NCI-H2227 (cell line): ENCODE measurements around the gene DNAH7.
A peak's percentile ranks its signal among the peaks of the same experiment; 100 is the strongest.

Experiments
- DNase-seq: peaks from one replicate; lab custom pipeline; 2025; ENCODE audit not compliant: unreplicated experiment; lab: John Stamatoyannopoulos, UW

DNAH7 gene

DNA sequence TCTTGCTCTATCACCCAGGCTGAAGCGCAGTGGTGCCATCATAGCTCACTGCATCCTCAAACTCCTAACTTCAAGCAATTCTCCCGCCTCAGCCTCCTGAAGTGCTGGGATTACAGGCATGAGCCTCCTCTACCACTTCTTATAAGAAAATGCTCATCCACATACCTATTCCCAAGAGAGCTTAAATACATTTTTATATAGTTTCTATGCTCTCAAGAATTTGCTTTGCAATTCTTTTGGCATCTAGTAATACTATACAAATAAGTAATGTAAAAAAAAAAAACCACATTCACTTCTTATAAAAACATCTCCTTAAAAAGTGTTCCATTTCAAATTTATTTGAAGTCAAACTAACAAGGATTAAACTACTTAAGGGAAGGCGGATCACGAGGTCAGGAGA, 197.3 kb downstream of the DNAH7 start:
- no peak for DNase-seq

DNA sequence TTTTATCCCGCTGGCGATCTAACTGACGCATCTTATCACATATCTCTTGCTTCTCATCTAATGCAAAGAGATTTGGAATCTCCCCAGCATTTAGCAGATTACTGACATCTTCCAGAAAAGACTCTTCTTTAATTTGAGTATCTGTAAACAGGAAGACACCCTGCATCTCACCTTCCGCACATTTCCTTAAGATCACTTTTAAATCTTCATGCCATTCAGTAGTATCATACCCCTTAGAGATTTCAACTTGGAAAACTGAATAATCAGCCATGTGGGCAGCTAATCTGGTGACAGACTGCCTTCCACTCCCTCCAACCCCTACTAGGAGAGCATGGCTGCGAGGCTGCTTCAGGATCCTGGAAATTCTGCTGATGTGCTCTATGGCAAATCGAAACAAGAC, 204.3 kb downstream of the DNAH7 start:
- no peak for DNase-seq

DNA sequence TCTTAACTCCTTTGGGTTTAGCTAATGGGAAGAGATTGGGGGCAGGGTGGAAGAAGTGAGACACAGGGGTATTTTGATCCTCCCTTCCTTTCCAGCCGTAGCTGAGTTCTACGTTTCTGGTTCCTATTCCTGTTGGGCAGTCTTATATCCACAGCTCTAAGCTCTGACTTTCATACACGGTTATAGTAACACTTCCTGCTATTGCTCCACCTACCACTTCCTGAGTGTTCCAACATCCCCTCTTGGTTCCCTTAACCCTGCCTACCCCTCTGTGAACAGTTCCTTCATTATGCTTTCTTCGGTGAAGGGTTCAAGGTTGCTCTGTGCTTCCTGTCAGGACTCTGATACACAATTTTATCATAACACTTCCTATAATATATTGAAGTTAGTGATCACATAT, 205.1 kb downstream of the DNAH7 start:
- no peak for DNase-seq

- no peak for DNase-seq
Observed at GRCh38 chr2:195863121-195863520, 205.5 kb downstream of the DNAH7 start.

DNA sequence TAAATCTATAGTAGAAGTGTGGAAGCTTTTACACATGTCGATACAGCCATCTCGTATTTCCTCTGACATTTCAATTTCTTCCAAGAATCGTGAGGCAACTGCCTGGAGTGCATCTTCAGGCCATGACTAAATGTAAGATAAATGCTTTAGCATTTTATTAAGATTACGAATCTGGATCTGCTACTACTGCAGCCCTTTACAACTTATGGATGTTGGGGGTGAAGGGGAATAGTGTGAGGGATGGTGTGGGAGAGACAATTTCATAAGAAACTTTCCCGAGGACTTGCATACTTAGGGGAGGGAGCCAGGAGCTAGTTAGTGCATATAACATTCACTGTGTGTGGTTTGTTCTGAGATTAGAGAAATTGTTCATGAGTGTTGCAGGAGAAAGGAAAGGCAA, 206.8 kb downstream of the DNAH7 start:
- DNase-seq: no peak

DNA sequence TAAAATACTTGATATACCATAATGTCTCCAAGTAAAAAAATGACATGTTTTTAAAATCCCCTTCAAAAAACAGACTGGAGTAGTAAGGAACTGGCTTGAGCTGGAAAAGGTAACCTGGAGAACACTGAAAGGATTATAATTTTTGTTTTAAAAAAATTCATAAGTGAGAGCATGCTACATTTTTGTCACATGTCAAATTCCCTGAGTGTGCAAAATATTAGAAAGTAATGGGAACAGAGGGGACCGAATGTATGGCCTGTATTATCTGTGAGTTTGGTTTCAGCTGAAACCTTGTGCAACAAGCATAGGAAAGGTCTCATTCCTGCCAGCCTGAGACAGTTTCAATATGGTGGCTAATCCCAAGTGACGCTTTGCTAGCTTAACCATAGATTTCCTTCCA, 209.1 kb downstream of the DNAH7 start:
- DNase-seq: no peak

DNA sequence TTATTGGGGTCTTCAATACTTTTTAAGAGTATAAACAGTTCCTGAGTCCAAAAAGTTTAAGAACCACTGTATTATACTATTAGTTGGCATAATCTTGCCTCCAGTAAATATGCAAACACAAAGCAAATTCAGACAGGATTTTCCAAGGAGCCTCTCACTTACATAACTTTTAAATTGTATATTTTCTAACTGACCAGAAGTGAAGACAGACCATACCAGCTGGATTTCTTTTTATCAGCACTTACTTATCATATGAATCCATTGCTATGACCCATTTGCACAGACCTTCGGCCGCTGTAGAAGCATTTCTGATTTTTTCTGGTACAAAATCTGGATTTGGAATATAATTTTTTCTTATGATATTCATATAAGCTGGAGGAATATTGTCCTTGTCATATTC, 211.5 kb downstream of the DNAH7 start:
- DNase-seq: no peak

DNA sequence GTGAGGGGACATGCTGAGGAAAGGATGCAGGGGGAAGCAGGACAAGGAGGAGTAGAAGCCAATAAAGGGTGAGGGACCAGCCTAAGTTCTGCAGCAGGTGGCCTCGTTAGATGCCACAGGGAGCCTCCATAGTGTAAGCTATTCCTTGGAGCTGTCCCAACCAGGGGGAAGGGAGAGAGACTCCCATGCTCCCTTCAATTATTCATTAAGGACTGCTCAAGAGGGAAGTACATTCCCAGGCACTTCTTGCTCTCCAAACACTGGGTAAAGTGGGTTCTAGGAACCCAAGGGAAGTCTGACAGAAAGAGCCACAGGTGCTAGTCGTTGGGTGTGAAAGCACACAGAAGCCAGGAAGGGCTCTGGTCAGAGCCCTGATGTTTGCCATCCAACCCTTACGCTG, 217.9 kb downstream of the DNAH7 start:
- DNase-seq: no peak

DNA sequence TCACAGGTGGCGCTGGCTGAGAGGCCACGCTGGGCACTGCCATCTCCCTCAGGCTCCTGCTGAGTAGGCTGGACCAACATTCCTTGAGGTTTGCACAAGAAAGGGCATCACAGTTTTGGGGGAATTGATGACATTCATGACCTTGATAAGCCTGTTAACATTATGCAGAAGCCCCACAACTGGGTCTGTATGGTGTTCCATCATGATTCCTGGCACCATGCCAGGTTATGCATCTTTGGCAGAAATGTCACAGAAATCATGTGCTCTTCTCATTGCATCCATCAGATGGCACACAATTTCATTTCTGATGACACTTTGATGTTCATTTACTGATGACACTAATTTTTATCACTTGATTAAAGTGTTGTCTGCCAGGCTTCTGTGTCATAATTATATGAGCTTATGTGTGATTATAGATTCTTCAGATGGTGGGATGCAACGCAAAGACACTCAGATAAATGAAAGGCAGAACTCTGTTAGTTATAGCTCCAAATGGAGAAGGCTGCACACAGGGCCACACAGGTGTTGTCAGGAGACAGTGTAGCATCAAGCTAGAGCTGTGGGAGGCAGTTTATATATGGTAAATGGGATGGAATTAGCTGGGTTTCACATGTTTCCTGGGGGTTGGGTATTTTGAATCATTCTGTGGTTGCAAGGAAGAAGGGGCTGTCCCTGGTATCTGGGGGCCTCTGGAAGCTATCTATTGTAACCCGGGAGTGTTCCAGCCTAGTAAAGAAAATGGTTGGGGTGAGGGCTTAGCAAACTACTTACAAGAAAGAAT, 220.3 kb downstream of the DNAH7 start:
- DNase-seq: peak; percentile 47

DNA sequence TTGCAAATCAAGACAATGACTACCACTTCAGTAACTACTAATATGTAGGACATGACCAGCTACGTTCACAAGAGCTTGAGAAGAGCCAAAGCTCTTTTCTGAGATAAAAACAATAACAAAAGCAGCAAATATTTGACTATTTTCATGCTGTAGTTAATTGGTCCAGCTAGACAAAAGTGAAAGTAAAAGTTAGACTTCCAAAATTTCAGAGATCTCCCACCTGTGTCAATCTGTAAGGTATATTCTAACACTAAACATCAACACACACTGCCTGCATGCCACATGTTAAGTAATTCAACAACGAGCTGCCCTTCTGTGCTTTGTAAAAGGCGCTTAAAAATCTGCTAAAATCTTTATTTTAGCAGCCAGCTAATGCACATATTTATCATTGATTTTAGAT, 225.7 kb downstream of the DNAH7 start:
- no peak for DNase-seq

- DNase-seq: no peak
Observed at GRCh38 chr2:195838002-195838401, 230.6 kb downstream of the DNAH7 start.

- DNase-seq: no peak
Observed at GRCh38 chr2:195836002-195836401, 232.6 kb downstream of the DNAH7 start.

DNA sequence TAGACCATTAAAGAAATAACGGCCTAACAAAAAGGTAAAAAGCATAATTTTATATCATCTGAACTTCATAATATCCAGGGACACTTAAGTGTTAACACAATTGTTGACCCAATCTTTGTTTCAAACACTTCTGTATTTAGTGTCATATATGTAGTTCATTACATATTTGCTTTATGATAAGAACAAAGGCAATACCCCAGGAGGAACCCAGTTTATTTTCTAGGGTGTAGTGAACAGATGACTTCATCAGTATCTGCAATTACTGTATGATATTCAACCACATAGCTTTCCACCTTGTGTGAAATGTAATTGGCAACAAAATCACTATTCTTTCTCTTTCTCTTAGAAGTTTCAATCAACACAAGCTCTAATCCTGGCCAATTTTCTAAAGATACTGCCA, 233.8 kb downstream of the DNAH7 start:
- DNase-seq: no peak

DNA sequence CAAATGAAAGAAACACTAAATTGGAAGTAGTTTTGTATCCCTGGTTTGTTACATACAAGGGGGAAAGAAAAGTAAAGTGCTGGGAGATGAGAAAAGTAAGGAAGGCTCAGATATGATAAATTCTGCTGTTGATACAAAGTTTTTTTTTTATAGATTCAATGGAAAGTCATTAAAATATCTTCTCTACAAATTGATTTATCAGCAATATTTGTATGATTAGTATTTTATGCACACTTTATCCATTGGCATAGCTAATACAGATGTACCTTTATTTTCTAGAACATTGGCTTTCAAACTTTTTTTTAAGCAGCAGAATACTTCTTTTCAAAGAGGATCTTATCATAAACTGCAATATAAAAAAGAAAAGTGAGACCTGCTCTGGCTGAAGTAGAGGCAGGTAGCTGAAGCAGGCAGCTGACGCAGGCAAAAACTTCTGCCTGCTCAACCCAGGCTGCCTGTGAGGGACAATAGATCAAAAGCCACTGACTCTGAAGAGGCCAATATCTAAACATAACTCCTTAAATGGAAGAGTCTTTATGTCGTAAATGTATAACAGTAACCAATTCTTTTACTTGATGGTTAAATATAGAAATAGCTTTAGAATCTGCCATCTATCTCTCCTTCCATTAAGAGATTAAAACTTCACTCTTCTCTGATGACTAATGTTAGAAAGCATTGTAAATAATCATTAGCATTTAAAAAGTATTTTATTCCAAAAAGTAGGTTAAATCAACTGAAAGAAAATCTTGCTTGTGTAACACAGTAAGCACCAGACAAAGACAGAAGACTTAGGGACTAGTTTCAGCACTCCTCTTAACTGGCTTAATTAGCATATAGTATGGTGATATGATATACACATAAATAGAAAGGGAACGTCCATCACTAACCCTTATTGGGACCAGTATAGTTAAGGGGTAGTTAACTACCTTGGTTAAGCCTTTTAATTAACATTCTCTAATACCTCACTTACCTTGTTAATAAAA, 237.4 kb downstream of the DNAH7 start:
- no peak for DNase-seq

GRCh38 chr2:195824478-195824877, 244.2 kb downstream of the DNAH7 start:
- no peak for DNase-seq

- DNase-seq: no peak
Observed at GRCh38 chr2:195823206-195823605, 245.4 kb downstream of the DNAH7 start.

GRCh38 chr2:195821566-195821932, 247.1 kb downstream of the DNAH7 start:
- DNase-seq: no peak

- DNase-seq: no peak
Observed at GRCh38 chr2:195820867-195821565, 247.6 kb downstream of the DNAH7 start.

DNA sequence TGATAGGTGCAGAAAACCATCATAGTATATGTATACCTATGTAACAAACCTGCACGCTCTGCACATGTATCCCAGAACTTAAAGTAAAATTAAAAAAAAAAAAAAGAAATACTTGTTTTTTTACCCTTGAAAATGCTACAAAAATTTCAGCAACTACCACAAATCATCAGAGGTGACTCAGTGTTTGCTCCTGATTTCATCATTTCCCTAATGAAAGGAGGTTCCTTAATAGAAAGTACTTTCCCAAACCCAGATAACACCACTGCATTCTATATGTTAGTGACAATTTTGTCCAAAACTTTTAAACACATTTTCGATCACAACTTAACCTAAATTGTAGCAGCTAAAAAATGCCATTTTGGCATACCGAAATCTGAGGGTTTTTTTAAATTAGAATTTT, 248.3 kb downstream of the DNAH7 start:
- no peak for DNase-seq

GRCh38 chr2:195819276-195819675, 249.4 kb downstream of the DNAH7 start:
- DNase-seq: no peak

DNA sequence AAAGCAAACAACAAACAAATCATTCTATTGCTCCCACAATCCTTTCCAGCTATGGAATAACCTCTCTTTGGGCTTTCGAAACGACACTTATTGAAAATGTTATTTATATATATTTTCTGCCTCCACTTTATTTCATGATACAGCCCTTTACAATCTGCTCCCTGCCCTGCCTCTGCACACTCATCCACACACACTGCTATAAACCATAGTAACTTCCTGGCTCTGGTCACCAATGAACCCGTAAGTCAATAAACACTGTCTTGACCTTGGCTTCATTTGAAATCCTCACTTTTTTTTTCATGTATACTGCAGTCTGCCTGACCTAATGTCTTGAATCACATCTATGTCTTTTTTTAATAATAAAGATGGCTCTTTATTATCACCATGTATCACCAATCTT, 250.1 kb downstream of the DNAH7 start:
- no peak for DNase-seq

DNA sequence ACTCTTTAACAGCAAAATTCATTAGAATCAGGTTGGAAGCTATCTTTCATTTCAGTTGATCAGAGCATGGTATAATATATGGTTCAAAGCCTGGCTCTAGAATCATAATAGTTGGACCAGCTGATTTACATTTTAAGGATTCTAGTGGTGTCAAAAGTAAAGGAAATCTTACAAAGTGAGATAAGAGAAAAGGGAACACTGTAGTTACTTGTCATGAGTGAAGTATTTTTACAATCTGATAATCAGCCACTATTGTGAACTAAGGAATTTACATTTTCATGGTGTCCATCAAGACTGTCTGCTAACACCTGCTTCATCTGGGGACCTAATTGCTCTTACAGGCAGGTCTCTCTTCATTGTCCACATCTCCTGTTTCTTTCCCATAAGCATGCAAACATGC, 250.5 kb downstream of the DNAH7 start:
- DNase-seq: no peak
